ENCODE measurements around the gene RAB11A. TPM values are rescaled to one million over a fixed set of nuclear protein-coding genes. Genes with fewer than 3 reads are reported as not detected.

RAB11A gene
- total and polyA plus RNA-seq, 2 experiments from 2014 or later = 248 to 306 TPM

GRCh38 chr15:65922621-65923020 is 53.3 kb downstream of the RAB11A start:
- 86% methylated on average over 7 of the region's 7 CpGs for WGBS (ENCODE audit: low lambda C conversion rate, missing lambda C conversion rate)
- Histone ChIP-seq H4K20me1 (ENCODE audit: insufficient read depth, poor library complexity, severe bottlenecking) (no peaks in the 10 kb centered on the region), H3K79me2 (no peaks in the 10 kb centered on the region), H3K4me2 (no peak overlapping the region), H3K9me2 (replicated peaks; ENCODE audit: insufficient read depth) (no peaks in the 10 kb centered on the region), H3K27me3 (no peaks in the 10 kb centered on the region), H3K9me3 (ENCODE audit: low read depth) (no peaks in the 10 kb centered on the region), H3K4me1 (ENCODE audit: insufficient read depth) (no peaks in the 10 kb centered on the region), H3K27ac (no peak overlapping the region), H2AFZ (no peak overlapping the region), H3K36me3 (replicated peaks; ENCODE audit: insufficient read depth, low read depth) (no peaks in the 10 kb centered on the region), H3K4me3 (no peak overlapping the region)
- TF ChIP-seq, protein P1, sequence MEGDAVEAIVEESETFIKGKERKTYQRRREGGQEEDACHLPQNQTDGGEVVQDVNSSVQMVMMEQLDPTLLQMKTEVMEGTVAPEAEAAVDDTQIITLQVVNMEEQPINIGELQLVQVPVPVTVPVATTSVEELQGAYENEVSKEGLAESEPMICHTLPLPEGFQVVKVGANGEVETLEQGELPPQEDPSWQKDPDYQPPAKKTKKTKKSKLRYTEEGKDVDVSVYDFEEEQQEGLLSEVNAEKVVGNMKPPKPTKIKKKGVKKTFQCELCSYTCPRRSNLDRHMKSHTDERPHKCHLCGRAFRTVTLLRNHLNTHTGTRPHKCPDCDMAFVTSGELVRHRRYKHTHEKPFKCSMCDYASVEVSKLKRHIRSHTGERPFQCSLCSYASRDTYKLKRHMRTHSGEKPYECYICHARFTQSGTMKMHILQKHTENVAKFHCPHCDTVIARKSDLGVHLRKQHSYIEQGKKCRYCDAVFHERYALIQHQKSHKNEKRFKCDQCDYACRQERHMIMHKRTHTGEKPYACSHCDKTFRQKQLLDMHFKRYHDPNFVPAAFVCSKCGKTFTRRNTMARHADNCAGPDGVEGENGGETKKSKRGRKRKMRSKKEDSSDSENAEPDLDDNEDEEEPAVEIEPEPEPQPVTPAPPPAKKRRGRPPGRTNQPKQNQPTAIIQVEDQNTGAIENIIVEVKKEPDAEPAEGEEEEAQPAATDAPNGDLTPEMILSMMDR (IDR thresholded peaks at IDR 0.05; ENCODE audit: poor library complexity) = no peak
- no peak for TF ChIP-seq EZH2phosphoT487 (IDR thresholded peaks at IDR 0.05; ENCODE audit: low read depth, severe bottlenecking, unreplicated experiment)
- no peak for TF ChIP-seq EZH2 (IDR thresholded peaks at IDR 0.05; ENCODE audit: borderline replicate concordance)
- DNase-seq (ENCODE audit: low spot score) = no peak

DNA sequence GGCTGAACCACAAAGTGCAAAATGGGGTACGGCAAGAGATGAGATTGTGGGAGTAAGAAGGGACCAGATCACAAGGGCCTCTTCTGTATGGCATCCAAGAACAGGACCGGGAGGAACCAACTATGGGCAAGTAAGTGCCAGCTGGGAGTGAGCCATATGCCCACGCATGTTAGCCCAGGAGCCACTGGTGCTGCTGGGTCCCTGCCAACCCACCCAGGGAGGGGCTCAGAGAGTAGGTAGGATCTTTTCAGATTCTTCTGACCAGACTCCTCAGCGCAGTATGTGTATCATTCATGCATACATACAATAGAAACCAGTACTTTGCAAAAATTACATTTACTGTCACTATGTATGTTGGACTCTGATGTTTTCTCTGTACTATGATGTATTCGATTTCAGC is 54.0 kb downstream of the RAB11A start:
- Histone ChIP-seq H4K20me1 (ENCODE audit: insufficient read depth, poor library complexity, severe bottlenecking) (no peaks in the 10 kb centered on the region), H3K9me3 (ENCODE audit: low read depth) (no peaks in the 10 kb centered on the region), H3K27me3 (no peaks in the 10 kb centered on the region), H3K9me2 (replicated peaks; ENCODE audit: insufficient read depth) (no peaks in the 10 kb centered on the region), H3K4me1 (ENCODE audit: insufficient read depth) (no peaks in the 10 kb centered on the region), H3K79me2 (no peaks in the 10 kb centered on the region), H3K27ac (no peak overlapping the region), H2AFZ (no peak overlapping the region), H3K4me2 (no peak overlapping the region), H3K36me3 (replicated peaks; ENCODE audit: insufficient read depth, low read depth) (no peaks in the 10 kb centered on the region), H3K4me3 (no peak overlapping the region)
- DNase-seq (ENCODE audit: low spot score) = no peak
- TF ChIP-seq EZH2 (IDR thresholded peaks at IDR 0.05; ENCODE audit: borderline replicate concordance) (no peak), EZH2phosphoT487 (IDR thresholded peaks at IDR 0.05; ENCODE audit: low read depth, severe bottlenecking, unreplicated experiment) (no peak)
- 94% methylated on average over 5 of the region's 5 CpGs for WGBS (ENCODE audit: low lambda C conversion rate, missing lambda C conversion rate)

DNA sequence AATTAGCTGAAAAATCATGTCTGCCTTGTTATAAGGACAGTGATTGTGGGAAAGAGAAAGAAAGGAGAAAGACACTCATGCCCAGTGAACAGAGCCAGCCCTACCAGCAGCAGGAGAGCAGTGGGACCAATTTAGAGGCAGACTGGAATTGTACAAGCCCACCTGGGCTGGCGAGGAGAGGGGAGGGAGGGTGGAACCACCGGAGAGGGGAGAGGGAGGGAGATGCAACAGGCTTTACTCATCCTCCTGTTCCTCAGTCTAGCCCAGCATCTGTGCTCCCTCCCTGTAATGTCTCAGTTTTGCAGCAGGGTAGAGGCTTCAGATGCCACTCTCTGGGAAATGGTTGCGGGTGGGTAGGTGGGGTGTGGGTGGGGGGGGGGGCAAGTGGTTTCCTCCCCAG is 54.7 kb downstream of the RAB11A start:
- H3K79me2 ChIP-seq = no peaks in the 10 kb centered on the region
- no peak for TF ChIP-seq EZH2 (IDR thresholded peaks at IDR 0.05; ENCODE audit: borderline replicate concordance)
- no peak for TF ChIP-seq EZH2phosphoT487 (IDR thresholded peaks at IDR 0.05; ENCODE audit: low read depth, severe bottlenecking, unreplicated experiment)
- TF ChIP-seq, protein P1 (IDR thresholded peaks at IDR 0.05; ENCODE audit: poor library complexity) = no peak
- H3K4me1 ChIP-seq (ENCODE audit: insufficient read depth) = no peaks in the 10 kb centered on the region

DNA sequence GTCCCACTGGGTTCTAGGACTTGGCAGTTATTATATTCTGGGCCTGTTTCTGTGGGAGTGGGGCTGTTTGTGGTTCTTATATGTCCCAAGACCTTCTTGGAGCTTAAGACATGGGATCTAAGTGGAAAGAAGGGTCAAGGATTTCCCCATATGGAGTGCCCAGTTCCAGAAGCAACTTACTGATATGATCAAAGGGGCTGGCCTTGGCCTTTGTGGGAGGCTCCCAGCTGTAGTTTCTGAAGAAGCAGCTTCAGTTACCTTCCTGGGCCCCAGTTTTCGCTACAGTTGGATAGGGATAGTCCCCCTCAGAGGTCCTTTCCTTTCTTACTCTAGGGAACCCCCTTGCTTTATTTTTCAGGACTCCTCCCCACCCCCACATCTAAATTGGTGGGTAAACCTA is 56.0 kb downstream of the RAB11A start:
- DNase-seq (ENCODE audit: low spot score) = no peak
- H3K4me3 ChIP-seq = no peak overlapping the region
- H3K9me2 ChIP-seq (replicated peaks; ENCODE audit: insufficient read depth) = no peaks in the 10 kb centered on the region
- H3K36me3 ChIP-seq (replicated peaks; ENCODE audit: insufficient read depth, low read depth) = no peaks in the 10 kb centered on the region
- H3K4me2 ChIP-seq = no peak overlapping the region
- TF ChIP-seq EZH2 (IDR thresholded peaks at IDR 0.05; ENCODE audit: borderline replicate concordance) (no peak), EZH2phosphoT487 (IDR thresholded peaks at IDR 0.05; ENCODE audit: low read depth, severe bottlenecking, unreplicated experiment) (no peak)
- TF ChIP-seq, protein P1 (IDR thresholded peaks at IDR 0.05; ENCODE audit: poor library complexity) = no peak
- H3K9me3 ChIP-seq (ENCODE audit: low read depth) = no peaks in the 10 kb centered on the region
- WGBS (ENCODE audit: low lambda C conversion rate, missing lambda C conversion rate) = 100% methylated on average over 1 of the region's 1 CpG
- H3K4me1 ChIP-seq (ENCODE audit: insufficient read depth) = no peaks in the 10 kb centered on the region
- H2AFZ ChIP-seq = no peak overlapping the region
- no peak overlapping the region for H3K27ac ChIP-seq
- H3K27me3 ChIP-seq = no peaks in the 10 kb centered on the region
- H4K20me1 ChIP-seq (ENCODE audit: insufficient read depth, poor library complexity, severe bottlenecking) = no peaks in the 10 kb centered on the region
- no peaks in the 10 kb centered on the region for H3K79me2 ChIP-seq

More for the DNA sequence above, 54.7 kb downstream of the RAB11A start:
- no peaks in the 10 kb centered on the region for H3K27me3 ChIP-seq
- H3K27ac ChIP-seq = no peak overlapping the region
- no peaks in the 10 kb centered on the region for H3K9me2 ChIP-seq (replicated peaks; ENCODE audit: insufficient read depth)
- H3K4me2 ChIP-seq = no peak overlapping the region
- no peaks in the 10 kb centered on the region for H4K20me1 ChIP-seq (ENCODE audit: insufficient read depth, poor library complexity, severe bottlenecking)
- no peaks in the 10 kb centered on the region for H3K36me3 ChIP-seq (replicated peaks; ENCODE audit: insufficient read depth, low read depth)
- WGBS (ENCODE audit: low lambda C conversion rate, missing lambda C conversion rate) = 74% methylated on average over 3 of the region's 3 CpGs
- no peaks in the 10 kb centered on the region for H3K9me3 ChIP-seq (ENCODE audit: low read depth)
- no peak overlapping the region for H3K4me3 ChIP-seq
- no peak for DNase-seq (ENCODE audit: low spot score)
- H2AFZ ChIP-seq = no peak overlapping the region

All from hepatocyte (in vitro differentiated cells).